ENCODE measurements around the gene DYRK1B.
"Not testable (repeated sequence)": the region's sequence is repeated elsewhere in the genome, so short reads cannot be mapped to it uniquely, and the experiment has no call there.

GRCh38 chr19:39808688-39809087 is 25.3 kb downstream of the DYRK1B start:
- TF ChIP-seq, protein P1, sequence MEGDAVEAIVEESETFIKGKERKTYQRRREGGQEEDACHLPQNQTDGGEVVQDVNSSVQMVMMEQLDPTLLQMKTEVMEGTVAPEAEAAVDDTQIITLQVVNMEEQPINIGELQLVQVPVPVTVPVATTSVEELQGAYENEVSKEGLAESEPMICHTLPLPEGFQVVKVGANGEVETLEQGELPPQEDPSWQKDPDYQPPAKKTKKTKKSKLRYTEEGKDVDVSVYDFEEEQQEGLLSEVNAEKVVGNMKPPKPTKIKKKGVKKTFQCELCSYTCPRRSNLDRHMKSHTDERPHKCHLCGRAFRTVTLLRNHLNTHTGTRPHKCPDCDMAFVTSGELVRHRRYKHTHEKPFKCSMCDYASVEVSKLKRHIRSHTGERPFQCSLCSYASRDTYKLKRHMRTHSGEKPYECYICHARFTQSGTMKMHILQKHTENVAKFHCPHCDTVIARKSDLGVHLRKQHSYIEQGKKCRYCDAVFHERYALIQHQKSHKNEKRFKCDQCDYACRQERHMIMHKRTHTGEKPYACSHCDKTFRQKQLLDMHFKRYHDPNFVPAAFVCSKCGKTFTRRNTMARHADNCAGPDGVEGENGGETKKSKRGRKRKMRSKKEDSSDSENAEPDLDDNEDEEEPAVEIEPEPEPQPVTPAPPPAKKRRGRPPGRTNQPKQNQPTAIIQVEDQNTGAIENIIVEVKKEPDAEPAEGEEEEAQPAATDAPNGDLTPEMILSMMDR (IDR thresholded peaks at IDR 0.05) = not testable (repeated sequence)
- not testable (repeated sequence) for TF ChIP-seq POLR2A, POLR2AphosphoS5, EP300 (IDR thresholded peaks at IDR 0.05)
